ENCODE measurements around the gene ARPC5. TPM values are rescaled to one million over a fixed set of nuclear protein-coding genes. Genes with fewer than 3 reads are reported as not detected.

Gene ARPC5
- total and polyA plus RNA-seq, 4 donors = 165 to 266 (median 188) TPM

GRCh38 chr1:183633676-183634343 is 1.8 kb downstream of the ARPC5 start:
- Histone ChIP-seq H3K9me3 (ENCODE audit: control insufficient read depth in 4 of 4, insufficient read depth in 3 of 4, low read length in 3 of 4) (no peaks in the 10 kb centered on the region), H3K4me3 (no peak overlapping the region), H3K9ac (ENCODE audit: insufficient read depth in 1 of 2, low read length in 2 of 2) (peak overlapping the region in 1 of 2 donors; percentile 70), H3K27ac (ENCODE audit: low read depth in 1 of 2, low read length in 1 of 2) (peak overlapping the region in 1 of 2 donors; percentile 41), H3K36me3 (ENCODE audit: control insufficient read depth in 4 of 4, insufficient read depth in 4 of 4, low read length in 4 of 4) (peaks cover 0 to 12% (median 2%) of the 10 kb centered on the region in 4 donors), H3K4me1 (ENCODE audit: control insufficient read depth in 5 of 5, insufficient read depth in 5 of 5, low read length in 5 of 5) (peaks cover 1 to 32% (median 10%) of the 10 kb centered on the region in 5 donors), H3K27me3 (ENCODE audit: control insufficient read depth in 3 of 3, insufficient read depth in 3 of 3, low read length in 2 of 3) (peaks cover 0 to 3% (median 0%) of the 10 kb centered on the region in 3 donors)
- DNase-seq (peak in 2 of 3 donors; percentile 74 to 77), ATAC-seq (ENCODE audit: insufficient read depth, low FRiP score) (no peak)
- 0% methylated on average over 1 of the region's 1 CpG for WGBS, 2 donors
- TF ChIP-seq CTCF (IDR thresholded peaks at IDR 0.05; ENCODE audit: control extremely low read depth, extremely low read depth) = peak; percentile 0

- Histone ChIP-seq H3K27ac (ENCODE audit: low read depth in 1 of 2, low read length in 1 of 2) (no peak overlapping the region), H3K9ac (ENCODE audit: insufficient read depth in 1 of 2, low read length in 2 of 2) (peak overlapping the region in 1 of 2 donors; percentile 44), H3K4me1 (ENCODE audit: control insufficient read depth in 5 of 5, insufficient read depth in 5 of 5, low read length in 5 of 5) (peaks cover 1 to 32% (median 14%) of the 10 kb centered on the region in 5 donors)
Measured at GRCh38 chr1:183632964-183633363, 2.6 kb downstream of the ARPC5 start.

GRCh38 chr1:183632114-183632513 is 3.5 kb downstream of the ARPC5 start:
- TF ChIP-seq CTCF (IDR thresholded peaks at IDR 0.05; ENCODE audit: control extremely low read depth, extremely low read depth) = no peak
- peaks cover 0 to 18% (median 7%) of the 10 kb centered on the region in 4 donors for H3K36me3 ChIP-seq (ENCODE audit: control insufficient read depth in 4 of 4, insufficient read depth in 4 of 4, low read length in 4 of 4)
- WGBS, 2 donors = 30 to 33% methylated on average over 2 of the region's 2 CpGs
- peaks cover 3 to 32% (median 16%) of the 10 kb centered on the region in 5 donors for H3K4me1 ChIP-seq (ENCODE audit: control insufficient read depth in 5 of 5, insufficient read depth in 5 of 5, low read length in 5 of 5)
- H3K4me3 ChIP-seq = no peak overlapping the region
- H3K27me3 ChIP-seq (ENCODE audit: control insufficient read depth in 3 of 3, insufficient read depth in 3 of 3, low read length in 2 of 3) = no peaks in the 10 kb centered on the region
- ATAC-seq (ENCODE audit: insufficient read depth, low FRiP score) (no peak), DNase-seq (peak in 2 of 3 donors; percentile 66 to 68)
- no peak overlapping the region for H3K9ac ChIP-seq (ENCODE audit: insufficient read depth in 1 of 2, low read length in 2 of 2)
- H3K27ac ChIP-seq (ENCODE audit: low read depth in 1 of 2, low read length in 1 of 2) = no peak overlapping the region
- no peaks in the 10 kb centered on the region for H3K9me3 ChIP-seq (ENCODE audit: control insufficient read depth in 4 of 4, insufficient read depth in 3 of 4, low read length in 3 of 4)

More at GRCh38 chr1:183632964-183633363, 2.6 kb downstream of the ARPC5 start:
- peaks cover 0 to 18% (median 6%) of the 10 kb centered on the region in 4 donors for H3K36me3 ChIP-seq (ENCODE audit: control insufficient read depth in 4 of 4, insufficient read depth in 4 of 4, low read length in 4 of 4)
- no peak for TF ChIP-seq CTCF (IDR thresholded peaks at IDR 0.05; ENCODE audit: control extremely low read depth, extremely low read depth)
- DNase-seq (no peak), ATAC-seq (ENCODE audit: insufficient read depth, low FRiP score) (no peak)
- H3K4me3 ChIP-seq = no peak overlapping the region
- WGBS, 2 donors = 38 to 58% methylated on average over 1 of the region's 1 CpG
- no peaks in the 10 kb centered on the region for H3K9me3 ChIP-seq (ENCODE audit: control insufficient read depth in 4 of 4, insufficient read depth in 3 of 4, low read length in 3 of 4)
- H3K27me3 ChIP-seq (ENCODE audit: control insufficient read depth in 3 of 3, insufficient read depth in 3 of 3, low read length in 2 of 3) = no peaks in the 10 kb centered on the region
